ENCODE results near the gene RCCD1. TPM values are rescaled to one million over a fixed set of nuclear protein-coding genes. Genes with fewer than 3 reads are reported as not detected.
A peak's percentile ranks its signal among the peaks of the same experiment; 100 is the strongest.

Gene RCCD1
- total RNA-seq, 6 experiments from 2014 or later, result 13.7 to 16.4 (median 14.2) TPM

DNA sequence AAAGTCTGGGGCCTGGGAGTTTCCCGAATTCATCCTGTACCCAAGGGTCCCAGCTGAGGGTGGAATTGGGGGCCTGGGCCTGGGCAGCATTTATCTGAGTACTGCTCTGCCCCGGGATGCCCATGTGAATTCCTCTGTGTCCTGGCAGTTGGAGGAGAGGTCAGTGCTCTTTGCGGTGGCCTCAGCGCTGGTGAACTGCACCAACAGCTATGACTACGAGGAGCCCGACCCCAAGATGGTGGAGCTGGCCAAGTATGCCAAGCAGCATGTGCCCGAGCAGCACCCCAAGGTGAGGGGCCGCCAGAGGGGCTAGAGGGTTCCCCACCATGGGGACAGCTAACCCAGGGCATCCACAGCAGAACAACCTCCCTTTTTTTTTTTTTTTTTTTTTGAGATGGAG, 6.2 kb upstream of the RCCD1 start:
- H3K27me3 Mint-ChIP-seq (ENCODE audit: insufficient read depth), result peaks cover 6% of the 10 kb centered on the region; the same call in 1 of the 2 replicates
- no peak for DNase-seq
- H3K36me3 Mint-ChIP-seq (ENCODE audit: low read depth), result peaks cover 37% of the 10 kb centered on the region
- no peak overlapping the region for H3K27ac Mint-ChIP-seq
- TF ChIP-seq, protein P1, sequence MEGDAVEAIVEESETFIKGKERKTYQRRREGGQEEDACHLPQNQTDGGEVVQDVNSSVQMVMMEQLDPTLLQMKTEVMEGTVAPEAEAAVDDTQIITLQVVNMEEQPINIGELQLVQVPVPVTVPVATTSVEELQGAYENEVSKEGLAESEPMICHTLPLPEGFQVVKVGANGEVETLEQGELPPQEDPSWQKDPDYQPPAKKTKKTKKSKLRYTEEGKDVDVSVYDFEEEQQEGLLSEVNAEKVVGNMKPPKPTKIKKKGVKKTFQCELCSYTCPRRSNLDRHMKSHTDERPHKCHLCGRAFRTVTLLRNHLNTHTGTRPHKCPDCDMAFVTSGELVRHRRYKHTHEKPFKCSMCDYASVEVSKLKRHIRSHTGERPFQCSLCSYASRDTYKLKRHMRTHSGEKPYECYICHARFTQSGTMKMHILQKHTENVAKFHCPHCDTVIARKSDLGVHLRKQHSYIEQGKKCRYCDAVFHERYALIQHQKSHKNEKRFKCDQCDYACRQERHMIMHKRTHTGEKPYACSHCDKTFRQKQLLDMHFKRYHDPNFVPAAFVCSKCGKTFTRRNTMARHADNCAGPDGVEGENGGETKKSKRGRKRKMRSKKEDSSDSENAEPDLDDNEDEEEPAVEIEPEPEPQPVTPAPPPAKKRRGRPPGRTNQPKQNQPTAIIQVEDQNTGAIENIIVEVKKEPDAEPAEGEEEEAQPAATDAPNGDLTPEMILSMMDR (IDR thresholded peaks at IDR 0.05), result no peak
- H3K9me3 Mint-ChIP-seq, result no peaks in the 10 kb centered on the region
- H3K4me1 Mint-ChIP-seq (ENCODE audit: low read depth), result peaks cover 15% of the 10 kb centered on the region
- H3K4me3 Mint-ChIP-seq, result no peak overlapping the region

DNA sequence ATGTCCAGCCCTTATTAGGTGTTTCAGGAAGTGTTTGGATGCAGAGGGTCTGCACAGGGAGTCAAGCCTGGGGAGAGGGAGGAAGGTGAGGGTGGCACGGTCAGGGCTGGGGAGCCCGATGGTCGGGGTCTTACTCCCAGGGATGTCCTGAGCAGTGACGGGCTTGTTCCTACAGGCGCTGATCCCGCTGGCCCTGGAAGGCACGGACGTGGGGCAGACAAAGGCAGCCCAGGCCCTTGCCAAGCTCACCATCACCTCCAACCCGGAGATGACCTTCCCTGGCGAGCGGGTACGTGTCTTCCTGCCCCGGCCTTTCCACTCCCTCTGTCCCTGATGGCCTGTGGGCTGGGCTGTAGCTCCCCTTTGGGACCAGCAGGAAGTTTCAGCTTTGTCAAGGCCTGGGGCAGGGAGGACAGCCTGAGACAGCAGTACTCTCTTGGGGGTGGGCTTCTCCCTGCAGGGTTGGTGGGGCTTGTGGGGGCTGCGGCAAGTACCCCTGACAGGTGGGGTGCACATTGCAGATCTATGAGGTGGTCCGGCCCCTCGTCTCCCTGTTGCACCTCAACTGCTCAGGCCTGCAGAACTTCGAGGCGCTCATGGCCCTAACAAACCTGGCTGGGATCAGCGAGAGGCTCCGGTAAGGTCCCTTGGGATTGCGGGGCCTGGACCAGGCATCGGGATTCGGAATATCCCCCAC, 4.6 kb upstream of the RCCD1 start:
- Mint-ChIP-seq H3K4me1 (ENCODE audit: low read depth) (peaks cover 15% of the 10 kb centered on the region), H3K27ac (peak overlapping the region; percentile 40; the same call in 1 of the 2 replicates), H3K36me3 (ENCODE audit: low read depth) (peaks cover 36% of the 10 kb centered on the region), H3K4me3 (no peak overlapping the region), H3K9me3 (no peaks in the 10 kb centered on the region), H3K27me3 (ENCODE audit: insufficient read depth) (peaks cover 9% of the 10 kb centered on the region; the same call in 1 of the 2 replicates)
- no peak for DNase-seq
- TF ChIP-seq, protein P1 (IDR thresholded peaks at IDR 0.05), result no peak

DNA sequence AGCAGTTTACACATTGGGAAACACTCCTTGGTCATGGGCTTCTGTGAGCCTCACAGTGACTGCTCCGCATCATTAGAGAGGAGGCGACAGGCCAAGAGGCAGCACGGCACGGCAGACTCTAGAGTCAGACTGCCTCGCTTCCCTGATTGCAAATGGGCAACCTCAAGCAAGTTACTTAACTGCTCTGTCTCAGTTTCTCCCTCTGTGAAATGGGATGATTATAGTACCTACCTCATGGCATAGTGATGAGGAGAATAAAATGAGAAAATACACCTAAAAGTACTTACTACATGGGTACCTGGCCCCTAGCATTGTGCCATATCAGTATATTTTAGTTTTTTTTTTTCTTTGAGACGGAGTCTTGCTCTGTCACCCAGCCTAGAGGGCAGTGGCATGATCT, 4.0 kb upstream of the RCCD1 start:
- TF ChIP-seq, protein P1 (IDR thresholded peaks at IDR 0.05), result no peak
- Mint-ChIP-seq H3K9me3 (no peaks in the 10 kb centered on the region), H3K4me1 (ENCODE audit: low read depth) (peaks cover 18% of the 10 kb centered on the region), H3K36me3 (ENCODE audit: low read depth) (peaks cover 36% of the 10 kb centered on the region), H3K27me3 (ENCODE audit: insufficient read depth) (peaks cover 9% of the 10 kb centered on the region; the same call in 1 of the 2 replicates), H3K4me3 (no peak overlapping the region), H3K27ac (no peak overlapping the region)
- DNase-seq, result no peak

DNA sequence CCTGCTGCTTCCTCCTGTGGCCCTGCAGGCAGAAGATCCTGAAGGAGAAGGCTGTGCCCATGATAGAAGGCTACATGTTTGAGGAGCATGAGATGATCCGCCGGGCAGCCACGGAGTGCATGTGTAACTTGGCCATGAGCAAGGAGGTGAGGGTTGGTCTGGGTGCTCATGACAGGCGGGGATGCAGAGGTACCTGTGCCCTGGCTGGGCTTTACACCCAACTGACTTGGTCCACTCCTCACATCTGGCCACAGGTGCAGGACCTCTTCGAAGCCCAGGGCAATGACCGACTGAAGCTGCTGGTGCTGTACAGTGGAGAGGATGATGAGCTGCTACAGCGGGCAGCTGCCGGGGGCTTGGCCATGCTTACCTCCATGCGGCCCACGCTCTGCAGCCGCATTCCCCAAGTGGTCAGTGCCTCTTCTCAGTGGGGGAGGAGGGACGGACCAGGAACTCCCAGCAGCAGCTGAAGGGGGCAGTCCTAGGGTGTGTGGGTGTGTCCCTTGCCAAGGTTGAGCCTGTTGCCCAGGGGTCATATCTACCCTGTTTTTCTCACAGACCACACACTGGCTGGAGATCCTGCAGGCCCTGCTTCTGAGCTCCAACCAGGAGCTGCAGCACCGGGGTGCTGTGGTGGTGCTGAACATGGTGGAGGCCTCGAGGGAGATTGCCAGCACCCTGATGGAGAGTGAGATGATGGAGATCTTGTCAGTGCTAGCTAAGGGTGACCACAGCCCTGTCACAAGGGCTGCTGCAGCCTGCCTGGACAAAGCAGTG, 1.6 kb upstream of the RCCD1 start:
- TF ChIP-seq, protein P1 (IDR thresholded peaks at IDR 0.05), result no peak
- peaks cover 28% of the 10 kb centered on the region for H3K36me3 Mint-ChIP-seq (ENCODE audit: low read depth)
- peak overlapping the region; percentile 20 for H3K27ac Mint-ChIP-seq
- no peak for DNase-seq
- H3K4me3 Mint-ChIP-seq, result no peak overlapping the region
- peaks cover 12% of the 10 kb centered on the region for H3K27me3 Mint-ChIP-seq (ENCODE audit: insufficient read depth)
- no peaks in the 10 kb centered on the region for H3K9me3 Mint-ChIP-seq
- H3K4me1 Mint-ChIP-seq (ENCODE audit: low read depth), result peaks cover 32% of the 10 kb centered on the region

DNA sequence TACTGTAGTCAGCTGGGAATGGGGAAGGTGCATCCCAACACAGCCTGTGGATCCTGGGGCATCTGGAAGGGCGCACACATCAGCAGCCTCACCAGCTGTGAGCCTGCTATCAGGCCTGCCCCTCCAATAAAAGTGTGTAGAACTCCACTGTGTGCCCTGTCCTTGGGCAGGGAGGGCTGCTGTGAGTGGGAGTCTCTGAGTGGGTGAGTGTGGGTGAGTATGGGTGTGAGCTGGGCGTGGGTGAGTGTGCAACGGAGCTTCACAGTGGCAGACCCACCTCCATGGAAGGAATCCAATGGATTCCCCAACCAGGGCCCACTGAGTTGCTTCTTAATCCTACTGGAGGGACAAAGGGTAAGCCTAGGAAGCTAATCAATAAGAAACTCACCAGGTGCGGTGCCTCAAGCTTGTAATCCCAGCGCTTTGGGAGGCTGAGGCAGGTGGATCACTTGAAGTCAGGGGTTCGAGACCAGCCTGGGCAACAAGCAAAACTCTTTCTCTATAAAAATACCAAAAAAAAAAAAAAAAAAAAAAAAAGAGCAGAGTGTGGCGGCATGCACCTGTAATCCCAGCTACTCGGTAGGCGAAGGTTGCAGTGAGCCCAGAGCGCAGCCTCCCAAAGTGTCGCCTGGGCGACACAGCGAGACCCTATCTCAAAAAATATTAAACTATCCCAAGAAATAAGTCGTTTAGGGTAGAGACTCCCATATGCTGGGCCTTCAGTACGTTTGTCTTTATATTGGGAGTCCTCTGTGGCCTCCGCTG, 555 bp upstream of the RCCD1 start:
- Mint-ChIP-seq H3K9me3 (no peaks in the 10 kb centered on the region), H3K27me3 (ENCODE audit: insufficient read depth) (peaks cover 9% of the 10 kb centered on the region), H3K27ac (peak overlapping the region; percentile 96), H3K4me3 (no peak overlapping the region), H3K36me3 (ENCODE audit: low read depth) (peaks cover 22% of the 10 kb centered on the region), H3K4me1 (ENCODE audit: low read depth) (peaks cover 26% of the 10 kb centered on the region)
- DNase-seq, result no peak
- TF ChIP-seq, protein P1 (IDR thresholded peaks at IDR 0.05), result no peak

Data from HFFc6 (cell line).